WTC11 (cell line): ENCODE results near the gene MYLK3. TPM values are rescaled to one million over a fixed set of nuclear protein-coding genes. Genes with fewer than 3 reads are reported as not detected.

Experiments
- ATAC-seq: fragments of 200-7000 bp; cut with Tn5 transposase; 2 replicates; pipeline ENCODE4 v1.10.0; 2021; ENCODE audit warnings: mild to moderate bottlenecking, moderate library complexity
- CTCF ChIA-PET: fragments of 300-600 bp; sonication (Branson Sonifier 250); formaldehyde crosslinking; loops from one replicate; lab custom pipeline; 2021; ENCODE audit warnings: antibody characterized with exemption; lab: Charles Lee
- POLR2A ChIA-PET: fragments of 350-600 bp; sonication (Branson Sonifier 250); formaldehyde crosslinking; loops from one replicate; lab custom pipeline; 2021; ENCODE audit warnings: antibody characterized with exemption; lab: Charles Lee
- DNase-seq: peaks from one replicate; pipeline ENCODE4 v3.0.0; 2021; ENCODE audit warnings: low spot score
- H3K27ac Mint-ChIP-seq: 2 replicates; pipeline ENCODE4 v1.8.0; 2021; ENCODE audit warnings: mixed read lengths
- H3K27me3 Mint-ChIP-seq: 2 replicates; pipeline ENCODE4 v1.8.0; 2021; ENCODE audit warnings: low read depth, mild to moderate bottlenecking, moderate library complexity, mixed read lengths
- H3K36me3 Mint-ChIP-seq: 2 replicates; pipeline ENCODE4 v1.8.0; 2021; ENCODE audit warnings: mixed read lengths
- H3K4me1 Mint-ChIP-seq: 2 replicates; pipeline ENCODE4 v1.8.0; 2022; ENCODE audit warnings: mixed read lengths
- H3K4me3 Mint-ChIP-seq: 2 replicates; pipeline ENCODE4 v1.8.0; 2021; ENCODE audit warnings: mild to moderate bottlenecking, moderate library complexity, mixed read lengths
- H3K9me3 Mint-ChIP-seq: 2 replicates; pipeline ENCODE4 v1.8.0; 2021; ENCODE audit warnings: mixed read lengths
- E2F1 ChIP-seq: sonication (generic); formaldehyde crosslinking; IDR thresholded peaks from 2 replicates; pipeline ENCODE4 v1.8.0; 2022; ENCODE audit warnings: mild to moderate bottlenecking, missing genetic modification reagents
- E2F5 ChIP-seq: sonication (generic); formaldehyde crosslinking; IDR thresholded peaks from 2 replicates; pipeline ENCODE4 v1.8.1; 2022; ENCODE audit warnings: mild to moderate bottlenecking, moderate library complexity, missing genetic modification reagents
- FOXK1 ChIP-seq: sonication (generic); formaldehyde crosslinking; IDR thresholded peaks from 2 replicates; pipeline ENCODE4 v1.8.0; 2022; ENCODE audit warnings: mild to moderate bottlenecking, moderate library complexity, missing genetic modification reagents
- IRF2 ChIP-seq: sonication (generic); formaldehyde crosslinking; IDR thresholded peaks from 2 replicates; pipeline ENCODE4 v1.8.0; 2022; ENCODE audit warnings: low read depth, missing genetic modification reagents, borderline replicate concordance
- JUN ChIP-seq: sonication (generic); formaldehyde crosslinking; IDR thresholded peaks from 2 replicates; pipeline ENCODE4 v1.8.0; 2023; ENCODE audit warnings: mild to moderate bottlenecking, missing genetic modification reagents
- RORB ChIP-seq: fragments of 250-450 bp; sonication (Bioruptor Pico); IDR thresholded peaks from 2 replicates; pipeline ENCODE4 v1.9.0; 2021; ENCODE audit warnings: mild to moderate bottlenecking
- SMAD4 ChIP-seq: sonication (generic); formaldehyde crosslinking; IDR thresholded peaks from 2 replicates; pipeline ENCODE4 v1.8.0; 2022; ENCODE audit warnings: mild to moderate bottlenecking, missing genetic modification reagents
- SOX15 ChIP-seq: fragments of 250-450 bp; sonication (Bioruptor Pico); IDR thresholded peaks from 2 replicates; pipeline ENCODE4 v1.9.0; 2021; ENCODE audit warnings: mild to moderate bottlenecking
- STAT6 ChIP-seq: sonication (generic); formaldehyde crosslinking; conservative IDR thresholded peaks from 2 replicates; pipeline ENCODE4 v1.8.1; 2023; ENCODE audit warnings: mild to moderate bottlenecking, low read depth, missing genetic modification reagents, moderate library complexity
- USF2 ChIP-seq: sonication (generic); formaldehyde crosslinking; IDR thresholded peaks from 2 replicates; pipeline ENCODE4 v1.8.1; 2023; ENCODE audit warnings: mild to moderate bottlenecking, missing genetic modification reagents, moderate library complexity
- ZBTB43 ChIP-seq: sonication (generic); formaldehyde crosslinking; IDR thresholded peaks from 2 replicates; pipeline ENCODE4 v1.8.1; 2023; ENCODE audit warnings: mild to moderate bottlenecking, missing genetic modification reagents
- ZNF396 ChIP-seq: fragments of 250-450 bp; sonication (Bioruptor Pico); IDR thresholded peaks from 2 replicates; pipeline ENCODE4 v1.8.0; 2021; ENCODE audit warnings: mild to moderate bottlenecking, moderate library complexity, borderline replicate concordance
- ZNF425 ChIP-seq: fragments of 250-450 bp; sonication (Bioruptor Pico); conservative IDR thresholded peaks from 2 replicates; pipeline ENCODE4 v1.9.0; 2021; ENCODE audit warnings: mild to moderate bottlenecking
- ZNF512 ChIP-seq: sonication (generic); formaldehyde crosslinking; IDR thresholded peaks from 2 replicates; pipeline ENCODE4 v1.8.1; 2022; ENCODE audit warnings: missing genetic modification reagents, borderline replicate concordance
- ZNF532 ChIP-seq: fragments of 250-450 bp; sonication (Bioruptor Pico); IDR thresholded peaks from 2 replicates; pipeline ENCODE4 v1.9.0; 2021; ENCODE audit warnings: mild to moderate bottlenecking, borderline replicate concordance
- ZSCAN18 ChIP-seq: fragments of 250-450 bp; sonication (Bioruptor Pico); IDR thresholded peaks from 2 replicates; pipeline ENCODE4 v2.1.2; 2022; ENCODE audit warnings: mild to moderate bottlenecking, moderate library complexity
- total RNA-seq: library from RNA; stranded (reverse); gene quantifications from 3 replicates; pipeline ENCODE4 v1.2.3, GENCODE V29; 2021

Gene MYLK3
- total RNA-seq, 1 experiment from 2014 or later = 0.79 TPM

GRCh38 chr16:46727630-46728029 lies 20.5 kb downstream of the MYLK3 start:
- H3K4me3 Mint-ChIP-seq = no peak overlapping the region
- H3K9me3 Mint-ChIP-seq = peaks cover 28% of the 10 kb centered on the region
- DNase-seq = no peak
- ATAC-seq = no peak
- 0 out of 2 replicates have a peak, but pooled peaks cover 2% of the 10 kb centered on the region for H3K36me3 Mint-ChIP-seq
- no peak overlapping the region for H3K27ac Mint-ChIP-seq
- no peaks in the 10 kb centered on the region for H3K4me1 Mint-ChIP-seq
- ChIA-PET CTCF (no interaction called here), POLR2A (no interaction called here)
- no peaks in the 10 kb centered on the region; the same call in 1 of the 2 replicates for H3K27me3 Mint-ChIP-seq
- TF ChIP-seq ZSCAN18 (CRISPR knock-in tag) = no peak
- TF ChIP-seq ZNF532 (CRISPR knock-in tag) = no peak
- no peak for TF ChIP-seq E2F1 (CRISPR knock-in tag)
- TF ChIP-seq E2F5 (CRISPR knock-in tag) = no peak
- TF ChIP-seq SOX15 (CRISPR knock-in tag) = no peak
- TF ChIP-seq USF2 (CRISPR knock-in tag) = no peak
- TF ChIP-seq ZNF425 = no peak
- TF ChIP-seq RORB = no peak
- TF ChIP-seq STAT6 (CRISPR knock-in tag) = no peak
- no peak for TF ChIP-seq JUN
- no peak for TF ChIP-seq ZNF512
- no peak for TF ChIP-seq SMAD4
- no peak for TF ChIP-seq ZBTB43 (CRISPR knock-in tag)
- no peak for TF ChIP-seq ZNF396 (CRISPR knock-in tag)
- no peak for TF ChIP-seq IRF2 (CRISPR knock-in tag)
- no peak for TF ChIP-seq FOXK1 (CRISPR knock-in tag)
